Measurements from ENCODE around the gene PDLIM1. TPM values are rescaled to one million over a fixed set of nuclear protein-coding genes. Genes with fewer than 3 reads are reported as not detected.
"Not testable (repeated sequence)": the region's sequence is repeated elsewhere in the genome, so short reads cannot be mapped to it uniquely, and the experiment has no call there.

The PDLIM1 gene
- total RNA-seq, 1 experiment from 2014 or later = 20.9 TPM

GRCh38 chr10:95242581-95243317, 48.1 kb downstream of the PDLIM1 start:
- peak; percentile 76 for DNase-seq (ENCODE audit: low spot score)

GRCh38 chr10:95241533-95241932, 49.3 kb downstream of the PDLIM1 start:
- peak; percentile 57 for DNase-seq (ENCODE audit: low spot score)

GRCh38 chr10:95240811-95241210, 50.0 kb downstream of the PDLIM1 start:
- DNase-seq (ENCODE audit: low spot score) = no peak

- DNase-seq (ENCODE audit: low spot score) = not testable (repeated sequence)
Observed at GRCh38 chr10:95240096-95240495, 50.7 kb downstream of the PDLIM1 start.

GRCh38 chr10:95237376-95238170, 53.2 kb downstream of the PDLIM1 start:
- DNase-seq (ENCODE audit: low spot score) = peak; percentile 64

- DNase-seq (ENCODE audit: low spot score) = peak; percentile 90
Observed at GRCh38 chr10:95236068-95236903, 54.5 kb downstream of the PDLIM1 start.

- DNase-seq (ENCODE audit: low spot score) = no peak
Observed at GRCh38 chr10:95235676-95236067, 55.1 kb downstream of the PDLIM1 start.

- peak; percentile 51 for DNase-seq (ENCODE audit: low spot score)
Observed at GRCh38 chr10:95234951-95235350, 55.9 kb downstream of the PDLIM1 start.

- DNase-seq (ENCODE audit: low spot score) = no peak
Observed at GRCh38 chr10:95233377-95234034, 57.3 kb downstream of the PDLIM1 start.

- DNase-seq (ENCODE audit: low spot score) = not testable (repeated sequence)
Observed at GRCh38 chr10:95230677-95231586, 59.9 kb downstream of the PDLIM1 start.

- DNase-seq (ENCODE audit: low spot score) = peak; percentile 99
Observed at GRCh38 chr10:95229724-95230627, 60.8 kb downstream of the PDLIM1 start.

GRCh38 chr10:95228934-95229723, 61.7 kb downstream of the PDLIM1 start:
- not testable (repeated sequence) for DNase-seq (ENCODE audit: low spot score)

GRCh38 chr10:95225136-95225535, 65.7 kb downstream of the PDLIM1 start:
- DNase-seq (ENCODE audit: low spot score) = no peak

GRCh38 chr10:95221124-95221523, 69.7 kb downstream of the PDLIM1 start:
- DNase-seq (ENCODE audit: low spot score) = peak; percentile 75

- no peak for DNase-seq (ENCODE audit: low spot score)
Observed at GRCh38 chr10:95220539-95220938, 70.3 kb downstream of the PDLIM1 start.

GRCh38 chr10:95217476-95217875, 73.3 kb downstream of the PDLIM1 start:
- DNase-seq (ENCODE audit: low spot score) = peak; percentile 42

- peak; percentile 54 for DNase-seq (ENCODE audit: low spot score)
Observed at GRCh38 chr10:95214793-95215192, 76.0 kb downstream of the PDLIM1 start.

GRCh38 chr10:95214369-95214768, 76.4 kb downstream of the PDLIM1 start:
- DNase-seq (ENCODE audit: low spot score) = peak; percentile 53

Measured in A172 (cell line).